Fibroblast of mammary gland (primary cell): ENCODE results near the gene SHLD3.

Experiments
- DNase-seq: peaks from one replicate; pipeline ENCODE4 v3.0.0-alpha.2; 2010; ENCODE audit warnings: low read depth
- H3K4me3 ChIP-seq: 2 replicates; pipeline ENCODE4 v1.5.1; 2011; ENCODE audit warnings: low read depth, mild to moderate bottlenecking, low read length, moderate library complexity; ENCODE audit not compliant: control insufficient read depth
- TF ChIP-seq, protein P1 (sequence below): conservative IDR thresholded peaks from 2 replicates; pipeline ENCODE4 v1.5.1; 2011; ENCODE audit warnings: low read depth, low read length, inconsistent platforms; ENCODE audit not compliant: control insufficient read depth, insufficient read depth

The SHLD3 gene

DNA sequence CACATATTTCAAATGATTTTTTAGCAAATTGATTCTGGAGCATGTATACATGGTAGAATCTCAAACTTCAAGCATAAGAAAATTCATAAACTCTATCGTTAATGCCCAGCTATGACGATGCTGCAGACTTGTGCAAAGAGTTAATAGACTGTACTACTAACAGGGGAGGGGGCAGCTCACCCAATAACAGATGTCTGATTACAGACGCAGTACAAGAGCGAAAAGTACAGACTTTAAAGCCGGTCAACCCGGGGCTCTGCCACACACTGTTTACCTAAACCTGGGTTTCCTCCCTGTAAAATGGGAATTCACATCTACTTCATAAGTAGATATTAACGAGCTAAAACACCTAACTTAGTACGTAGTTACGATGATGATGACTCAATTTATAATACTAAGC, 1.3 kb upstream of the SHLD3 start:
- H3K4me3 ChIP-seq = peak overlapping the region; percentile 96
- TF ChIP-seq, protein P1, sequence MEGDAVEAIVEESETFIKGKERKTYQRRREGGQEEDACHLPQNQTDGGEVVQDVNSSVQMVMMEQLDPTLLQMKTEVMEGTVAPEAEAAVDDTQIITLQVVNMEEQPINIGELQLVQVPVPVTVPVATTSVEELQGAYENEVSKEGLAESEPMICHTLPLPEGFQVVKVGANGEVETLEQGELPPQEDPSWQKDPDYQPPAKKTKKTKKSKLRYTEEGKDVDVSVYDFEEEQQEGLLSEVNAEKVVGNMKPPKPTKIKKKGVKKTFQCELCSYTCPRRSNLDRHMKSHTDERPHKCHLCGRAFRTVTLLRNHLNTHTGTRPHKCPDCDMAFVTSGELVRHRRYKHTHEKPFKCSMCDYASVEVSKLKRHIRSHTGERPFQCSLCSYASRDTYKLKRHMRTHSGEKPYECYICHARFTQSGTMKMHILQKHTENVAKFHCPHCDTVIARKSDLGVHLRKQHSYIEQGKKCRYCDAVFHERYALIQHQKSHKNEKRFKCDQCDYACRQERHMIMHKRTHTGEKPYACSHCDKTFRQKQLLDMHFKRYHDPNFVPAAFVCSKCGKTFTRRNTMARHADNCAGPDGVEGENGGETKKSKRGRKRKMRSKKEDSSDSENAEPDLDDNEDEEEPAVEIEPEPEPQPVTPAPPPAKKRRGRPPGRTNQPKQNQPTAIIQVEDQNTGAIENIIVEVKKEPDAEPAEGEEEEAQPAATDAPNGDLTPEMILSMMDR = no peak
- DNase-seq = peak; percentile 7

GRCh38 chr5:65624025-65624570, 729 bp upstream of the SHLD3 start, which contains the start of gene TRIM23:
Gene TRIM23, minus strand, starts transcription at chr5:65624333. Its CDS starts 59 bp downstream, at chr5:65624274.
- TF ChIP-seq, protein P1 = peak; percentile 6
- DNase-seq = peak; percentile 90
- H3K4me3 ChIP-seq = peak within 1 kb of the TSS; percentile 96

- TF ChIP-seq, protein P1 = no peak
- peak overlapping the region; percentile 96 for H3K4me3 ChIP-seq
Observed at GRCh38 chr5:65625743-65626142, 916 bp downstream of the SHLD3 start.

DNA sequence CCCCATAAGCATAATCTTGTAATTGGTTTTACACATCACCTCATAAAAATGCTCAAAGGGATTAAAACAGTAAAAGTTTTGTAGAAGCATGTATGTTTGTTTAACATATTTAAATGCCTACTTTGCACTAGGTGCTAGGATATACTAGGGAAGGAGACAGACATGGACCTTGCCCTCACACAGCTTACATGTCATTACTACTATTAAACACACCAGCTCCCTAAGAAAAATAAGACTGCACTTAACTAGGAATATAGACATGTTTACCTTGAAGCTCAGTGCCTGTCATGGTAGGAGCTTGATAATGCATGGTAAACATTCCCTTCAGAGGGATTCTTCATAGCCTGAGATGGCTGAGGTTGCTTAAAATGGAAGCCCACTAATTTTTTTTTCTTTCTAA, 6.2 kb downstream of the SHLD3 start:
- TF ChIP-seq, protein P1 = no peak
- no peak overlapping the region for H3K4me3 ChIP-seq
- no peak for DNase-seq

More at GRCh38 chr5:65625743-65626142, 916 bp downstream of the SHLD3 start:
- DNase-seq = peak; percentile 10

- DNase-seq = no peak
- no peak overlapping the region for H3K4me3 ChIP-seq
- TF ChIP-seq, protein P1 = no peak
Observed at GRCh38 chr5:65640240-65640639, 15.4 kb downstream of the SHLD3 start.

DNA sequence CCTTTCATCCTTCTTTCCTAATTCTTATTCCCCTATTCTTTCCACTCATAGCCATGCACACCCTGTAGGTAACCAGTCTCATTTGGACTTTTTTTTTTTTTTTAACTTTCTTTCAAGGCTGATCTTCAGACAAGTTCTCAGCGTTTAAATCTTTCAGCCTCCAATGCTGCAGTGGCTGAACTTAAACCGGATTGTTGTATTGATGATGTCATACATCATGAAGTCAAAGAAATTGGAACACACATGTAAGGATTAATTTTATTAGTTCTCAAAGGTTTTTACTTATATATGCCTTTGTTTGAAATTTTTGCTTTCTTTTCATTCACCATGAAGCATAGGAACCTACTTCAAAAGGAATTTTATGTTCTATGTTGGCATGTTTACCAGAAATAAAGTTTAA, 22.1 kb downstream of the SHLD3 start:
- TF ChIP-seq, protein P1 = no peak
- no peak overlapping the region for H3K4me3 ChIP-seq
- DNase-seq = no peak

DNA sequence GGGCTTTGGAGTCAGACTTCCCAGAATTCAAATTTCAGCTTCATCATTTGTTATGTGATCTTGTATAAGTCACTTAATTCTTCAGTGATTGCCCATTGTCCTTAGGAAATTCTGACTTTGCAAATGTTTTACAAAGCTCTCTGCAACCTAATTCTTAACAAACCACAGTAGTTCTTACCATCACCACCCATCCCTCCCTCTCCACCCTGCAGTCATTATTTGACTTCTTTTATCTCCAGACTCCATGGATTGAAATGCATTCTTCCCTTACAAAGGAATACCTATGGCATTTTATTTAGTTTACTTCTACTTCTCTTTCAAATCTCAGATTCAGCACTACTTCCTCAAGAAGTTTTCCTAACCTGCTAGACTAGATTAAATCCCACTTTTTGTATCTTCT, 23.1 kb downstream of the SHLD3 start:
- TF ChIP-seq, protein P1 = no peak
- DNase-seq = no peak
- no peak overlapping the region for H3K4me3 ChIP-seq
